Measurements from ENCODE around the gene ASTL. TPM values are rescaled to one million over a fixed set of nuclear protein-coding genes. Genes with fewer than 3 reads are reported as not detected.
"Not testable (repeated sequence)": the region's sequence is repeated elsewhere in the genome, so short reads cannot be mapped to it uniquely, and the experiment has no call there.

ASTL gene
- polyA plus RNA-seq, 1 experiment = not detected

GRCh38 chr2:96089356-96090195 lies 48.7 kb downstream of the ASTL start:
- POLR2A ChIA-PET = no interaction called here

GRCh38 chr2:96088340-96089335 lies 49.7 kb downstream of the ASTL start:
- Histone ChIP-seq H3K27ac (ENCODE audit: low read depth, low read length) (no peak overlapping the region), H3K27me3 (ENCODE audit: control insufficient read depth, insufficient read depth, low read length) (peaks cover 53% of the 10 kb centered on the region), H3K9me3 (ENCODE audit: control insufficient read depth, insufficient read depth, low read length) (no peaks in the 10 kb centered on the region; the same call in 1 of the 2 replicates), H3K4me3 (ENCODE audit: low read depth, low read length) (no peak overlapping the region)
- CTCF ChIA-PET = no interaction called here
- DNase-seq (ENCODE audit: low read depth, low spot score) = no peak
- POLR2A ChIA-PET = no interaction called here
- TF ChIP-seq CTCF (IDR thresholded peaks at IDR 0.05; ENCODE audit: low read depth, low read length) = no peak

More at GRCh38 chr2:96089356-96090195, 48.7 kb downstream of the ASTL start:
- peaks cover 55% of the 10 kb centered on the region for H3K27me3 ChIP-seq (ENCODE audit: control insufficient read depth, insufficient read depth, low read length)
- no peak overlapping the region for H3K27ac ChIP-seq (ENCODE audit: low read depth, low read length)
- CTCF ChIA-PET = no interaction called here
- H3K4me3 ChIP-seq (ENCODE audit: low read depth, low read length) = no peak overlapping the region
- no peaks in the 10 kb centered on the region; the same call in 1 of the 2 replicates for H3K9me3 ChIP-seq (ENCODE audit: control insufficient read depth, insufficient read depth, low read length)
- no peak for TF ChIP-seq CTCF (IDR thresholded peaks at IDR 0.05; ENCODE audit: low read depth, low read length)
- DNase-seq (ENCODE audit: low read depth, low spot score) = no peak

GRCh38 chr2:96087130-96087529 lies 51.2 kb downstream of the ASTL start:
- ChIA-PET POLR2A (no interaction called here), CTCF (interaction anchor here (0.9 to 1.3 kb wide), 2 partner anchors 30 to 87 kb away, joined by 3 to 5 read pairs; no protein-coding TSS in a partner anchor)
- DNase-seq (ENCODE audit: low read depth, low spot score) = no peak

GRCh38 chr2:96085541-96086355 lies 52.6 kb downstream of the ASTL start:
- no peak for TF ChIP-seq CTCF (IDR thresholded peaks at IDR 0.05; ENCODE audit: low read depth, low read length)
- H3K9me3 ChIP-seq (ENCODE audit: control insufficient read depth, insufficient read depth, low read length) = no peaks in the 10 kb centered on the region
- CTCF ChIA-PET = interaction anchor here (1.3 kb wide), 1 partner anchor 88 kb away, joined by 5 read pairs; no protein-coding TSS in a partner anchor
- POLR2A ChIA-PET = no interaction called here
- no peak for DNase-seq (ENCODE audit: low read depth, low spot score)
- no peak overlapping the region for H3K4me3 ChIP-seq (ENCODE audit: low read depth, low read length)
- peaks cover 38% of the 10 kb centered on the region for H3K27me3 ChIP-seq (ENCODE audit: control insufficient read depth, insufficient read depth, low read length)
- no peak overlapping the region for H3K27ac ChIP-seq (ENCODE audit: low read depth, low read length)

More at GRCh38 chr2:96087130-96087529, 51.2 kb downstream of the ASTL start:
- no peak for TF ChIP-seq CTCF (IDR thresholded peaks at IDR 0.05; ENCODE audit: low read depth, low read length)
- Histone ChIP-seq H3K27me3 (ENCODE audit: control insufficient read depth, insufficient read depth, low read length) (peaks cover 48% of the 10 kb centered on the region), H3K4me3 (ENCODE audit: low read depth, low read length) (no peak overlapping the region), H3K9me3 (ENCODE audit: control insufficient read depth, insufficient read depth, low read length) (no peaks in the 10 kb centered on the region; the same call in 1 of the 2 replicates), H3K27ac (ENCODE audit: low read depth, low read length) (no peak overlapping the region)

- H3K4me3 ChIP-seq (ENCODE audit: low read depth, low read length); CTCF ChIA-PET; POLR2A ChIA-PET; DNase-seq (ENCODE audit: low read depth, low spot score); H3K9me3 ChIP-seq (ENCODE audit: control insufficient read depth, insufficient read depth, low read length); H3K27ac ChIP-seq (ENCODE audit: low read depth, low read length): not testable (repeated sequence)
- peaks cover 31% of the 10 kb centered on the region for H3K27me3 ChIP-seq (ENCODE audit: control insufficient read depth, insufficient read depth, low read length)
Measured at GRCh38 chr2:96084858-96085518, 53.3 kb downstream of the ASTL start.
